HG03097 (cell line): Measurements from ENCODE around the gene AIF1L.

Experiments
- ATAC-seq: cut with Tn5 transposase; IDR thresholded peaks from one replicate; pipeline ENCODE4 v1.9.1; 2021; ENCODE audit not compliant: unreplicated experiment, low FRiP score

The AIF1L gene

GRCh38 chr9:131096269-131097125 is at the start of gene AIF1L:
Gene AIF1L (plus strand): TSS chr9:131096531. CDS start chr9:131096630, 99 bp downstream.
- ATAC-seq: no peak

GRCh38 chr9:131046581-131047202 is 49.6 kb upstream of the AIF1L start:
- ATAC-seq: no peak

GRCh38 chr9:131048332-131048731 is 48.0 kb upstream of the AIF1L start:
- no peak for ATAC-seq

- no peak for ATAC-seq
These were observed 47.5 kb upstream of the AIF1L start for GRCh38 chr9:131048820-131049219.

- no peak for ATAC-seq
These were observed 46.3 kb upstream of the AIF1L start for GRCh38 chr9:131049829-131050715.

- ATAC-seq: no peak
These were observed 45.5 kb upstream of the AIF1L start for GRCh38 chr9:131050831-131051230.

- no peak for ATAC-seq
These were observed 44.5 kb upstream of the AIF1L start for GRCh38 chr9:131051592-131052517.

- ATAC-seq: no peak
These were observed 42.4 kb upstream of the AIF1L start for GRCh38 chr9:131053896-131054295.

- ATAC-seq: no peak
These were observed 39.4 kb upstream of the AIF1L start for GRCh38 chr9:131056781-131057506.

- ATAC-seq: no peak
These were observed 35.3 kb upstream of the AIF1L start for GRCh38 chr9:131060900-131061630.

GRCh38 chr9:131062969-131063368 is 33.4 kb upstream of the AIF1L start:
- ATAC-seq: no peak

- no peak for ATAC-seq
These were observed 30.7 kb upstream of the AIF1L start for GRCh38 chr9:131065599-131065998.

GRCh38 chr9:131067625-131068024 is 28.7 kb upstream of the AIF1L start:
- no peak for ATAC-seq

GRCh38 chr9:131068076-131068816 is 28.1 kb upstream of the AIF1L start:
- ATAC-seq: no peak

- ATAC-seq: no peak
These were observed 26.6 kb upstream of the AIF1L start for GRCh38 chr9:131069699-131070098.

- no peak for ATAC-seq
These were observed 24.0 kb upstream of the AIF1L start for GRCh38 chr9:131072107-131072870.

GRCh38 chr9:131072871-131073237 is 23.5 kb upstream of the AIF1L start:
- no peak for ATAC-seq
